NOMO-1 (cell line): ENCODE results near the gene TP53RK.
A peak's percentile ranks its signal among the peaks of the same experiment; 100 is the strongest.
"Not testable (repeated sequence)": the region's sequence is repeated elsewhere in the genome, so short reads cannot be mapped to it uniquely, and the experiment has no call there.

Source experiments
- DNase-seq, 2 experiments: peaks; one replicate each; lab custom pipeline; 2025; ENCODE audit not compliant: unreplicated experiment in 2 of 2; lab: John Stamatoyannopoulos, UW

Gene TP53RK

DNA sequence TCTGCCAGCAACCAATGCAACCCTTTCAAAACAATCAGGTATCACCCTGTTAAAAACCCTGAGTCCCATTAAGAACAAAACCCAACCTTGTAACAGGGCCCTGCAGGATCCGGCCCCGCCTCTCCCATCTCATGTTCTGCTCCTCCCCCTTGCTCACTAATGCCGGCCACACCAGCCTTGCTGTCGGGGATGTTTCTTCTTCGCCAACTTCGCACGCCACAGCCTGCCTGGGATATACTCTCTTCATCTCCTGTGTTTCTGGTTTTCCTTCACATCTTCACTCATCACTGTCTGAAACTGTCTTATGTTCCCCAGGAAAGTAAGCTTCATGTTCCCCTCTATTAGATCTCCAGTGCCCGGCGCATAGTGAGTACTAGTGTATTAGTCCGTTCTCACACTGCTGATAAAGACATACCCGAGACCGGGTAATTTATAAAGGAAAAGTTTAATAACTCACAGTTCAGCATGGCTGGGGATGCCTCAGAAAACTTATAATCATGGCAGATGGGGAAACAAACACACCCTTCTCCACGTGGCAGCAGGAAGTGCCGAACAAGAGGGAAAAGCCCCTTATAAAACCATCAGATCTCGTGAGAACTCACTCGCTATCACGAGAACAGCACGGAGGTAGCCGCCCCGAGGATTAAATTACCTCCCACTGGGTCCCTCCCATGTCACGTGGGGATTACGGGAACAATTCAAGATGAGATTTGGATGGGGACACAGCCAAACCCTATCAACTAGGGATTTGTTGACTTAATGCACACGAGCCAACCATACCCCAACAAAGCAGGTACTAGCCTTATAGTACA lies 5.1 kb downstream of the TP53RK start:
- no peak for DNase-seq

DNA sequence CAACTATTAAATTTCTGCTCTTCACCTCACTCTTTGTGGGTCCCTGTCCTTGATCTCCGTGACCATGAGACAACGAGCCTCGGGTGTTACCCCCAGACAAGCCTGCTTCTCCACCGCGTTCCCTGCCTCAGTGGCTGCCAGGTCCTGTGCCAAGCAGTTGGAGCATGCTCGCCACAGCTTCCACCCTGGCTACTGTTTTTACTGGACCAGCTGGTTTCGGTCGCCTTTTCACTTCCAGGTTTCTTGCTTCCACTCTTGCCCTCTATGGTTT lies 5.6 kb downstream of the TP53RK start:
- DNase-seq: no peak

DNA sequence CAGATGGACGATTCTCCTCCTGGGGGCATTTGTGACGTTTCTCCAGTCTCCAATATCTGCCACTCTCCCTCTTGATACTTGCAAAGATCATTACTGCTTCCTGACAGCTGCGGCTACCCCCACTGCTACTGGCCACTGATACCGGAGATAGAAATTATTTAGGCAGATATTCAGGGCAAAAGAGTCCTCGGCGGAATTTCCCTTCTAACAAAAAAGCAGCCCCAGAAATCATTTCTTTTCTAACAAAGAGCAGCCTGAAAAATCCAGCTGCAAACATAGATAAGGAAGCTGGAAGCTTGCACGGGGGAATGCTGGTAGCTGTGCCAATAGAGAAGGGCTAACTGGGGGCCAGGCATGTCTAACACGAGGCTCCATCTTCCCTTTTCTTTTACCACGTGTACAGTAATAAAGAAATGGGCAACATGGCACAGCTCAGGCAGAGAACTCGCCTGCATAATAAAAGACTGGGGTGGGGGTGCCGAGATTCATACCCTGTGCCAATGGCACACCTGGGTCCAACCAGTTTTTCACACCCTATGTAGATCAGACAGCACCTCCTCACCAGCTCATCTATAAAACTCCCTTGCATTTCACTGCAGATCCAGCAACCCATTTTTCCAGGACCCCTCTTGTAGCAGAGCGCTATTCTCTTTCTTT lies 6.1 kb downstream of the TP53RK start:
- no peak for DNase-seq

- DNase-seq: no peak
Measured at GRCh38 chr20:46682063-46682821, 7.0 kb downstream of the TP53RK start.

GRCh38 chr20:46681032-46681854 lies 8.0 kb downstream of the TP53RK start:
- DNase-seq: peak; percentile 33 to 79

DNA sequence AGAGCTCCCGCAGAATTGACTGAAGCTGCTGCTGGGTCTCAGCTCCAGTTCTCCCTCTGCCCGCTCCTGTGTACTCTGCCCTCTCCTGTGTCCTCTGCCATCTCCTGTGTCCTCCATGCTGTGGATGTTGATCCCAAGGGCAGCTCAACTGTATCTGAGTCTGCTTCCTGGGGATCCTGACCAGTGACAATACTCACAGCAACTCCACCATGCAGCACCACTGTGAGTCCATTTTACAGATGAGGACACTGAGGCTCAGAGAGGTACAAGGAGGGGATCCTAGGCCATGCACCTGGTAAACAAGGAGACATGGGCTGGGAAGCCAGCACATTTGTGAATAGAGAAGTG lies 8.6 kb downstream of the TP53RK start:
- no peak for DNase-seq

DNA sequence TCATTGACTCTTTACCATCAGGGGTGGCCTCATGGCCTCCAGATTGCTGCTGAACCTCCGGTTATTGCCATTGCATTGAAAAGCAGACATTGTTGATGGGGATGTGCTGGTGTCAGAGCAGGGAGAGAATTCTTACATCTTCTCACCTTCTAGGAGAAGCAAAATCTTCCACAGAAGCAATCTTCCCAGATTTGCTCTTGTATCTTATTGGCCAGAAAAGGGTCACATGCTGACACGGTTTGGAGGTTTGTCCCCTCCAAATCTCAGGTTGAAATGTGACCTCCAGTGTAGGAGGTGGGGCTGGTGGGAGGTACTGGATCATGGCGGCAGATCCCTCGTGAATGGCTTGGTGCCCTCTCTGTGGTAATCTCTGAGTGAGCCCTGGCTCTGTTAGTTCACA lies 10.7 kb downstream of the TP53RK start:
- DNase-seq: no peak

- no peak for DNase-seq
Measured at GRCh38 chr20:46677608-46678007, 11.6 kb downstream of the TP53RK start.

DNA sequence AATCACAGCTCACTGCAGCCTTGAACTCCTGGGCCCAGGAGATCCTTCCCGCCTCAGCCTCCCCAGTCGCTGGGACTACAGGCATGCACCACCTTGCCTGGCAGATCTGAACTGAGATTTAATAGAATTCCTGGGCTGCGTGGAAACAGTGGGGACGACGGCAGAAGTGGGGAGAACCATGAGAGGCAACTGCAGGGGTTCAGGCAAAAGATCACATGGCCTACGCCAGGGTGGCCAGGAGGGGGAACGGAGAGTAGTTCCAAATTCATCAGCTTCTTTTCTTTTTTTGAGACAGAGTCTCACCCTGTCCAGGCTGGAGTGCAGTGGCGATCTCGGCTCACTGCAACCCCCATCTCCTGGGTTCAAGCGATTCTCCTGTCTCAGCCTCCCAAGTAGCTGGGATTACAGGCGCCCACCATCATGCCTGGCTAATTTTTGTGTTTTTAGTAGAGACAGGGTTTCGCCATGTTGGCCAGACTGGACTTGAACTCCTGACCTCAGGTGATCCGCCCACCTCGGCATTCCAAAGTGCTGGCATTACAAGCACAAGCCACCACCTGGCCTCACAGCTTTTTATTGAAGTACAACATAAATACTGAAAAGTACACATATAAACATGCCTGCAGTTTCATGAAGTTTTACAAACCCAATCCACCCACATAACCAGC lies 12.5 kb downstream of the TP53RK start:
- DNase-seq: not testable (repeated sequence)

GRCh38 chr20:46674253-46675083 lies 14.8 kb downstream of the TP53RK start:
- DNase-seq: no peak

DNA sequence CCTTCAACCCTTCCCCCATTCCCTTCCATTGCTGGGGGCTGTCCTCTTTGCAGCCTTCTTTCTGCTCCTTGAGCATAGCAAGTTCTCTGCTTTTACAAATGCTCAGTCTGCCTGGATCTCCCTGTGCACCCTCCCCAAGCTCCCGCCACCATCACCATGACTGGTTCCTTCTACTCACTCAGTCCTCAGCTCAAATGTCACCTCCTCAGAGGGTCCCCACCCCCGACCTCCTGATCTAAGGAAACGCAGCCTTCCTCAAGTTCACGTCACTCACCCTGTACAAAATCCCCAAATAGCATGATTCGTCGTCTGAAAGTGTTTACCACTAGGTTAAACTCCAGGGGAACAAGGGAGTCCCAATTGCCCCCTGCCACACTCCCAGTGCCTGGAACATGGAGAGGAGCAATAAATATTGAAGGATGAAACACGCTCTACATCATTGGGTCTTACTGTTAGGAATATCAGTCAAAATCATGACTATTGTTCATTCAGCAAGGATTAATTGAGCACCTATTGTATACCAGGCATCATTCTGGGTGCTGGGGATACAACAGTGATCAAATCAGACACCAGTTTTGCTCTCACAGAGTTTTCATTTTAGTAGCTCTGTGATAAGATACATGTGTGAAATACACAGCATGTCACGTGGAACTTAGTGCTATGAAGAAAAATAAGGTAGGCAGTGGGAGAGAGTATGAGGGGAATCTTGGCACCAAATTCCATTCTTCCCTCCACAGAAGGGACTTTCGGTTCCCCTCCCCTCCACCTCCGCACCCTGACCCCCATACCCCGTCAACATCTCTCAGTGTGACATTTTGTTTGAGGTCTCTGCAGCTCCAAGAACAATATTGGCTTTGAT lies 15.6 kb downstream of the TP53RK start:
- no peak for DNase-seq

- no peak for DNase-seq
Measured at GRCh38 chr20:46672543-46673148, 16.6 kb downstream of the TP53RK start.

DNA sequence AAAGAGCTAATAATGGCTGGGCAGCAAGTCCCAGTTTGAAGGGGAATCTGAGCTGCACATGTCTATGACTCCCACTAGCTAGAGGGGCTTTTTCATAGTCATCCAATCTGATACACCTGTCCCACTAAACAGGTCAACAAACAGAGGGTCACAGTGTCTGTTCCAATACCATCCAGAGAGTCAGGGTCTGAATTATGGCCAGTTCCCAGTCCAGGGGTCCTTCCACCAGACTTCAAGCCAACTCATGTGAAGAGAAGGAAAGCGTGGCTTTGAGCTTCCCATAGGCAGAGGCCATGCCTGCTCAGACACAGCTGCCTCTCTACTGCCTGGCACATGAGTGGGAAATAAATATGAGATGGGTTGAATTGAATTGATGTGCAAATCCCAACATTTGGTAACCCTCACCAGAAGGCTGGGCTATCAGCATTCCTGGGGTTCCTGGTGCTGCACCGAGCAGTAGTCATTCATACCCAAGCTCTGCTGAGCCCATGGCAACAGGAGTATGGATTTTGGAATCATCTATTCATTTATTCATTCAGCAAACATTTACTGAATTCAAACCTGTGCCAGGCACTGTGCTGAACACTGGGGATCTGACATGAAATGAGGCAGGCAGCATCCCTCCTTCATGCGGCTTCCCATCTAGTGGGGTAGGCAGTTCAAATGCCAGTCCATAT lies 17.2 kb downstream of the TP53RK start:
- DNase-seq: no peak

DNA sequence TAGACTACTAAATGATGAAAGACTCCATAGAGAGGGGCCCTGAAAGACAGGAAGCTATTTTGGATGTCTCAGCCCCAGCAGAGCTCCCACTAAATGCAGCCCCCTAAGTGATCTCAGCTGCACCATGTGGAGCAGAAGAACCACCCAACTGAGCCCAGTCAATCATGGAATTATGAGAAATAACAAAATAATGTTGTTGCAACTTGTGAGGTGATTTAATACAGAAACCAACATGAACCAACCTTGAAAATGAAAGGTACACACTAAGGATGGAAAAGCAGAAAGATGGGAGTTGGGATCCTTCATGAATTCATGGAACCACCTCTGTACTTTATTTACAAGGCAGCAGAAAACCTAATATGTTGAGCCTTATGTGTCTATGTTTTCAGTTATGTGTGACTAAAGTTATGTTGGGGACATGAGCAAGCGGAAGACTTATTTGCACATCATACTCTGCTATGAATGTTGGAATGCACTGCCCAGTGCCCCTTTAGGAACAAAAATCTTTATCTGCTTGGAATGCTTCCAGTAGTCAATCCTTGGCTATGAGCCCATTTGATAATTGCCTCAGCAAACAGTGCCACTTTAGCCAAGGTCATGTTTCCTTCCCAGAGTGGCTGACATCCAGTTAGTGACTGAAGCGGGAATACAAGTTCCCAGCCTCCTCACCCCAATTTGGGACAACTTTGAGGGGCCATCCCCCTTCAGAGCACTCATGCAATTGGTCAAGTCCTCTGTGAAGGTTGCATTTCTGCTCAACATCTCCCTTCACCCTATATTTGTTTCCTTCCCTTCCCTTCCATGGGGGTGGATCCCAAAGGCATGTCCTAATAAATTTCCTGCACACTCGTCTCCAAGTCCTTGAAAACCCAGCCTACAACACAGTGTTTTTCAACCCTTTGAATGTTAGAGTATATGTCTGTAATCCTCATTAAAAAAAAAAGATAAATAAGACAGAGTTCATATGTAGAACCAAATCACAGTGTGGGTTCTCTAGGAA lies 18.4 kb downstream of the TP53RK start:
- no peak for DNase-seq

DNA sequence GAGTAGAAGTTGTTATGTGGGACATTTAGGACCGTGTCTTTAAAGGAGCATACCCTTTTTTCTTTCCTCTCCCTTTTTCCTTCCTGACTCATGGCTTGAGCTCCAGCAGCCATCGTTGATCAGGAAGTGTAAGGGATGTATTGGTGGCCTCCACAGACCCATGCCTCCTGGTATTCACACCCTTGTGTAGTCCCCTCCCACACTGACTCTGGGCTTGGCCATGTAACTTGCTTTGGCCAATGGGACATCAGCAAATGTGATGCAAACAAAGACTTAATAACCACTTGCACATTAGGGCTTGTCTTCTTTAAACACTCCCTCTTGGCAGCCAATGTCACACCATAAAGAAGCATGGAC lies 19.0 kb downstream of the TP53RK start:
- DNase-seq: no peak

DNA sequence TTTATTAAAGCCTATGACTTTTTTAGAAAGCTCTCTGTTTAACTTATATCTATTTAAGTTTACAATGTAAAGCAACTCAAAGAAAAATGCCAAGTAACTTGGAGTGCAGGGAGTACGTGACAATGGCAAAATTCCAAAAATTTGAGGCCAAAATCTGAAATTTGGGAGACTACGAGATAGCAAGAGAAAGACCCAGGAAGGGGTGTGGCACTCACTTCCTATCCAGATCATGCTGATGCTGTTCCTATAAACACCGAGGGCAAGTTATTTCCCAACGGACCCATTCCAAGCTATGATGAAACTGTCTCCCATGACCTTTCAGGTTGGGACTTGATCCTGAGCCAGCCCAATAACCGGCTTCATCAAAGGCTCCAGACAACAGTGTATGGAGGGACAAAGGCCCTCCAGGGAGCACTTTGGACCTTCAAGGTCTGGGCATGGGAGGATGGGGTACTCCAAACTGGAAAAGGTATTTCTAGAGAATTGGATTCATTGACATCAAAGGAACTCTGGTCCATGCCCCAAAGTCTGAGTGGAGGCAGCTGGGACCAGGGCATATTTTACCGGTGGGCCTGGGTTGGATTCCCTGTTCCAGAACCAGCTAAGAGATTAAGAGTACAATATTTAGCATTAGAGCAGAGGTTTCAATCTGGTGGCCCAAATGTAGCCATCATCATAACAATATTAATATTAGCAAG lies 22.3 kb downstream of the TP53RK start:
- DNase-seq: no peak
